Measurements from ENCODE around the gene WDR43.

WDR43 gene

GRCh38 chr2:28898048-28898447 is 3.6 kb downstream of the WDR43 start:
- no peak for DNase-seq (ENCODE audit: low read depth, low spot score)
- TF ChIP-seq CTCF (IDR thresholded peaks at IDR 0.05; ENCODE audit: low read depth, low read length) = no peak
- in situ Hi-C loops (cut with HindIII; ENCODE audit: low sequenced_read_pairs) = no loop called here
- no peak overlapping the region for H3K4me3 ChIP-seq (ENCODE audit: low read depth, low read length)

- no peak overlapping the region for H3K4me3 ChIP-seq (ENCODE audit: low read depth, low read length)
- in situ Hi-C loops (cut with HindIII; ENCODE audit: low sequenced_read_pairs) = no loop called here
- DNase-seq (ENCODE audit: low read depth, low spot score) = no peak
- no peak for TF ChIP-seq CTCF (IDR thresholded peaks at IDR 0.05; ENCODE audit: low read depth, low read length)
These were observed 6.7 kb downstream of the WDR43 start for GRCh38 chr2:28901202-28901601.

GRCh38 chr2:28901841-28902240 is 7.4 kb downstream of the WDR43 start:
- H3K4me3 ChIP-seq (ENCODE audit: low read depth, low read length) = no peak overlapping the region
- no peak for DNase-seq (ENCODE audit: low read depth, low spot score)
- TF ChIP-seq CTCF (IDR thresholded peaks at IDR 0.05; ENCODE audit: low read depth, low read length) = no peak
- in situ Hi-C loops (cut with HindIII; ENCODE audit: low sequenced_read_pairs) = no loop called here

GRCh38 chr2:28902584-28902983 is 8.1 kb downstream of the WDR43 start:
- in situ Hi-C loops (cut with HindIII; ENCODE audit: low sequenced_read_pairs) = no loop called here
- no peak for DNase-seq (ENCODE audit: low read depth, low spot score)
- TF ChIP-seq CTCF (IDR thresholded peaks at IDR 0.05; ENCODE audit: low read depth, low read length) = no peak
- no peak overlapping the region for H3K4me3 ChIP-seq (ENCODE audit: low read depth, low read length)

- DNase-seq (ENCODE audit: low read depth, low spot score) = peak; percentile 50
- in situ Hi-C loops (cut with HindIII; ENCODE audit: low sequenced_read_pairs) = no loop called here
- TF ChIP-seq CTCF (IDR thresholded peaks at IDR 0.05; ENCODE audit: low read depth, low read length) = no peak
- H3K4me3 ChIP-seq (ENCODE audit: low read depth, low read length) = no peak overlapping the region
These were observed 9.8 kb downstream of the WDR43 start for GRCh38 chr2:28904295-28904694.

DNA sequence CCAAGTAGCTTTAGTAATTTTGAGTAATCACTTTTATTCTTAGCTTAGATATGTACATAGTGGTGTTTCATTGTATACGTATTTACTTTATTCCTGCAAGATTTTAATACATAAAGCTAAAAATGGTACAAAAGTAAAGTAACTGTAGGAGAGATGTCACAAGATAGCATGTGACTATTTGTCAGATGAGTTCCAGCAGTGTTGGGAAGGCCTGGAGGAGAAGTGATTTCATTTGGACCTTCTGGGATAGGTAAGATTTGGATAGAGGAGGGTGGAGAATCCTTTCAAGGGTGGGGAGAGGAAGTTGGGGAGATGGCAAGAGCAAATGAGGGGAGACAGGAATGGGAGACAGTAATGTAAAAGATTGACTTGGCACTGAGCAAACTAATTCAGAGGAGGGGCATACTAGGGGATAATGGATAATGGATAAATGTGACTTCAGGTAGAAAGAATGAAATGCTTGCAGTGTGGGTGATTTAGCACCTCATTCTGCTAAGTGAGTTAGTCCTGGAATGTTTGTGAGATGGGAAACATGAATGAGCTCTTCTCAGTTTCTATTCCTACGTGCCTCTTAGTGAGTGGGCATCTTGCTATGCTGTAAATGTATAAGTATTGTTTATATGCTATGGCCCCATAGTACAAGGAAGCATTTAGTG is 10.5 kb downstream of the WDR43 start:
- H3K4me3 ChIP-seq (ENCODE audit: low read depth, low read length) = no peak overlapping the region
- no peak for TF ChIP-seq CTCF (IDR thresholded peaks at IDR 0.05; ENCODE audit: low read depth, low read length)
- in situ Hi-C loops (cut with HindIII; ENCODE audit: low sequenced_read_pairs) = no loop called here
- no peak for DNase-seq (ENCODE audit: low read depth, low spot score)

Data from astrocyte of the spinal cord (primary cell).